ENCODE results near the gene FYN.
A peak's percentile ranks its signal among the peaks of the same experiment; 100 is the strongest.
"Not testable (repeated sequence)": the region's sequence is repeated elsewhere in the genome, so short reads cannot be mapped to it uniquely, and the experiment has no call there.

FYN gene

GRCh38 chr6:111639266-111639665 is 234.0 kb downstream of the FYN start:
- in situ Hi-C loops (cut with MboI; ENCODE audit: low pct_unique_long_range_greater_than_20kb, low sequenced_read_pairs), result no loop called here
- no peak for DNase-seq

- DNase-seq; in situ Hi-C loops (cut with MboI; ENCODE audit: low pct_unique_long_range_greater_than_20kb, low sequenced_read_pairs): not testable (repeated sequence)
Measured at GRCh38 chr6:111634981-111635380, 238.3 kb downstream of the FYN start.

- in situ Hi-C loops (cut with MboI; ENCODE audit: low pct_unique_long_range_greater_than_20kb, low sequenced_read_pairs), result no loop called here
- DNase-seq, result no peak
Measured at GRCh38 chr6:111633822-111634221, 239.4 kb downstream of the FYN start.

- in situ Hi-C loops (cut with MboI; ENCODE audit: low pct_unique_long_range_greater_than_20kb, low sequenced_read_pairs), result no loop called here
- no peak for DNase-seq
Measured at GRCh38 chr6:111632468-111633247, 240.6 kb downstream of the FYN start.

GRCh38 chr6:111631903-111632460 is 241.3 kb downstream of the FYN start:
- no peak for DNase-seq
- in situ Hi-C loops (cut with MboI; ENCODE audit: low pct_unique_long_range_greater_than_20kb, low sequenced_read_pairs), result no loop called here

- in situ Hi-C loops (cut with MboI; ENCODE audit: low pct_unique_long_range_greater_than_20kb, low sequenced_read_pairs), result no loop called here
- no peak for DNase-seq
Measured at GRCh38 chr6:111631018-111631417, 242.2 kb downstream of the FYN start.

- in situ Hi-C loops (cut with MboI; ENCODE audit: low pct_unique_long_range_greater_than_20kb, low sequenced_read_pairs), result no loop called here
- DNase-seq, result no peak
Measured at GRCh38 chr6:111628142-111628850, 245.0 kb downstream of the FYN start.

GRCh38 chr6:111626441-111626840 is 246.8 kb downstream of the FYN start:
- in situ Hi-C loops (cut with MboI; ENCODE audit: low pct_unique_long_range_greater_than_20kb, low sequenced_read_pairs), result no loop called here
- DNase-seq, result no peak

- no peak for DNase-seq
- in situ Hi-C loops (cut with MboI; ENCODE audit: low pct_unique_long_range_greater_than_20kb, low sequenced_read_pairs), result no loop called here
Measured at GRCh38 chr6:111625461-111626391, 247.5 kb downstream of the FYN start.

GRCh38 chr6:111625099-111625416 is 248.2 kb downstream of the FYN start:
- in situ Hi-C loops (cut with MboI; ENCODE audit: low pct_unique_long_range_greater_than_20kb, low sequenced_read_pairs), result no loop called here

GRCh38 chr6:111624401-111625098 is 248.7 kb downstream of the FYN start:
- in situ Hi-C loops (cut with MboI; ENCODE audit: low pct_unique_long_range_greater_than_20kb, low sequenced_read_pairs), result no loop called here
- DNase-seq, result no peak

More at GRCh38 chr6:111625099-111625416, 248.2 kb downstream of the FYN start:
- DNase-seq, result no peak

- no peak for DNase-seq
- in situ Hi-C loops (cut with MboI; ENCODE audit: low pct_unique_long_range_greater_than_20kb, low sequenced_read_pairs), result no loop called here
Measured at GRCh38 chr6:111623046-111623718, 250.1 kb downstream of the FYN start.

GRCh38 chr6:111620169-111620568 is 253.1 kb downstream of the FYN start:
- no peak for DNase-seq
- in situ Hi-C loops (cut with MboI; ENCODE audit: low pct_unique_long_range_greater_than_20kb, low sequenced_read_pairs), result no loop called here

- DNase-seq, result no peak
- in situ Hi-C loops (cut with MboI; ENCODE audit: low pct_unique_long_range_greater_than_20kb, low sequenced_read_pairs), result no loop called here
Measured at GRCh38 chr6:111618407-111618806, 254.8 kb downstream of the FYN start.

- DNase-seq, result no peak
- in situ Hi-C loops (cut with MboI; ENCODE audit: low pct_unique_long_range_greater_than_20kb, low sequenced_read_pairs), result no loop called here
Measured at GRCh38 chr6:111617149-111617548, 256.1 kb downstream of the FYN start.

GRCh38 chr6:111615916-111616612 is 257.2 kb downstream of the FYN start:
- in situ Hi-C loops (cut with MboI; ENCODE audit: low pct_unique_long_range_greater_than_20kb, low sequenced_read_pairs), result no loop called here
- DNase-seq, result no peak

- in situ Hi-C loops (cut with MboI; ENCODE audit: low pct_unique_long_range_greater_than_20kb, low sequenced_read_pairs), result no loop called here
- DNase-seq, result peak; percentile 64
Measured at GRCh38 chr6:111614833-111615582, 258.2 kb downstream of the FYN start.
